ENCODE measurements around the gene OFD1. TPM values are rescaled to one million over a fixed set of nuclear protein-coding genes. Genes with fewer than 3 reads are reported as not detected.

Gene OFD1
- total RNA-seq, 1 donor from 2014 or later: 33.2 TPM

GRCh38 chrX:13794417-13794816 lies 59.9 kb downstream of the OFD1 start:
- DNase-seq (ENCODE audit: low spot score): no peak

GRCh38 chrX:13797512-13797911 lies 63.0 kb downstream of the OFD1 start:
- no peak for DNase-seq (ENCODE audit: low spot score)

DNA sequence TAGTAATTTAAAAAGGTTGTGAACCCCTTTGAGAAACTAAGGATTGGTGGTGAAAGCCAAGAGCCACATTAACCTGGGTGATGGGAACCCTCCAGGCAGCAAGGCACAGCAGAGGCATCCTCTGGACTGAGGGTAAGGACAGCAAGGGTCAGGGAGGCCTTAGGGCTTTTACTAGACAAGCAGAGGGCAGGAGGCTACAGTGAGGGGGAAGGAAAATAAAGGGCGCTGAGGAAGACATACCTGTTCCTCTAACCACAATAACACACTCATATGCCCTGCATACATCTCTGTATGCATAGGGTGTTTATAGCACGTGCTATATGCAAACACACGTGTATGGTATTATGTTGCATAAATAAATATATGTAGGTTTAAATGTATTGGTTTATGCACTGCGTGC lies 63.6 kb downstream of the OFD1 start:
- DNase-seq (ENCODE audit: low spot score): no peak

DNA sequence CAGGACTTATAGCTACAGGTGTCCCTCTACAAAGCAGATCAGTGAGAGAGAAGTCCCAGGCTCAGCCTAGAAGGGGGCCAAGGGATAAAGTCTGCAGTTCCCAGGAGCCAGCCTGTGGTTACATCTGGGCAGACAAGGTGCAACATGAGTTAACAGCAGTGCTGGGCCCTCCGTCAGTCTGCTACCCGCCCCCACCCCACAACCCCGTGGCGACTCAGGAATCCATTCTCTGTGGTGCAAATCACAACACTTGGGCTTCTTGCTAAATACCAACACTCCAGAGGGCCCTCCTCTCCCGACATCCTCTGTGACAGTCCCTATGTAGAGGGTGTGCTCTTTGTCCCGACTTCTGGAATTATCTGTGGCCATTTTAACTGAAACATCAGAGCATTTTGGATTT lies 68.6 kb downstream of the OFD1 start:
- no peak for DNase-seq (ENCODE audit: low spot score)

GRCh38 chrX:13805241-13805640 lies 70.7 kb downstream of the OFD1 start:
- DNase-seq (ENCODE audit: low spot score): no peak

DNA sequence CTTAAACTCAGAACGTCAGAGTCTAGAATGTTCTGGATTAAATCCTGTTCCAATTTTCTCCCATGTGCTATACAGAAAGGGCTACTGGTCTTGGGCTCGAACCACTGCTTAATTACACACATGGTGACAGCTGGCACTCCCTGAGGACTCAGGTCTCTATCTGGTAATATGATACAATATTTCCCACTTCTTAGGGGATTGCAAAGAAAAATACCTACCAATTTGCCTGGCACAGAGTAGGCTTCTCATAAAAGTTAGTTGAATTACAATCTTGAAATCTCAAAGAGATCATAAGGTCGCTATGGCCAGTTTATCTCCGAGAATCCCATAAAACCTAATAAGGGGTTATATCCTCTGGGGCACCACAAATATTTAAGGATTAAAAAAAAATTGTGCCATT lies 73.7 kb downstream of the OFD1 start:
- DNase-seq (ENCODE audit: low spot score): no peak

DNA sequence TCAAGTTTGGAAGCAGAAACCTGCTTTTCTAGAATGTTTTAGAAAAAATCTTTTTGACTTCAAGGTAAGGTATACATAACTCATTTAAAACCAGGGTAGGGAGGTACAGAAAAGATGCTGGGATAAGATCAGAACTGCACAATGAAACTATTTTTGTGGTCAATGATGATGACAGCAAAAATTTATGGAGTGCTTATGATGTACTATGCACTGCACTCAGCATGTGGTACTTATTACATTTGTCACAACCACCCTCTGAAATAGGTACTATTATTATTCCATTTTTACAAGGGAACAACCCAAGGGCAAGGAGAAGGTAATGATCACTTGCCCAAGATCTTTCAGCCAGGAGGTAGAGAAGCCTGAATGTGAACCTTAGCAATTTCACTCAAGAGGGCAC lies 74.3 kb downstream of the OFD1 start:
- DNase-seq (ENCODE audit: low spot score): no peak

DNA sequence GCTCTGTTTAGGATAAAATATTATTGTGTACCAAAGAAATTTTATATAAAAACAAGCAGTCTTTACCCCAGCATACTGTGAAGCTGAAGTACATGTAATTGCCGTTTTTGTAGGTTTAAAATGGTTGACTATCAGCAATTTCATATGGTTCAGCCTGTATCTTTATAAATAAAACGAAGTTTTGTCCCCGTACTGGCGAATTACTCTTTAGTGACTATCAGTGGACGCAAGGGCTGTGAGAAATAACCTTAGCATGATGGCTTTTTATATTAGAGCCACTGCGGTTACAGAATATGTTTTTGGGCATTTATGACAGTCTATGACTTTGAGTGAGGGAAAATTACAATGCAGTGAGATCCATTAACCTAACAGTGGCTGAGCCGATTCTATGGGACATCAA lies 81.1 kb downstream of the OFD1 start:
- DNase-seq (ENCODE audit: low spot score): no peak

GRCh38 chrX:13816176-13816575 lies 81.6 kb downstream of the OFD1 start:
- DNase-seq (ENCODE audit: low spot score): no peak

- DNase-seq (ENCODE audit: low spot score): no peak
These were observed 82.4 kb downstream of the OFD1 start, which contains the start of gene GPM6B for GRCh38 chrX:13816643-13817627. GPM6B (minus strand) TSS chrX:13817093; CDS start chrX:13816904, 189 bp downstream.

Other genes with a start within 250 kb of the OFD1 start
- gene EGFL6, start 165.1 kb upstream of the OFD1 start, total RNA-seq: 3.6 TPM
- gene TCEANC, start 81.6 kb upstream of the OFD1 start, total RNA-seq: 4.0 TPM
- 32.2 TPM for gene RAB9A, start 45.6 kb upstream of the OFD1 start, total RNA-seq
- gene TRAPPC2, start 128 bp upstream of the OFD1 start, total RNA-seq: 25.1 TPM
- 6.8 TPM for gene GPM6B, start 82.3 kb downstream of the OFD1 start, total RNA-seq